K562 (cell line): ENCODE measurements around the gene PRCC.

Experiments used
- ARID4B ChIP-seq: sonication (generic); formaldehyde crosslinking; IDR thresholded peaks from 2 replicates; pipeline ENCODE4 v1.8.0; 2022; ENCODE audit warnings: mild to moderate bottlenecking, missing genetic modification reagents
- ATF3 ChIP-seq, 2 experiments: fragments of 450-650 bp in 1 of 2; sonication (generic) in 1 of 2; formaldehyde crosslinking in 1 of 2; IDR thresholded peaks in 1 of 2; conservative IDR thresholded peaks in 1 of 2; 2 replicates each; pipeline versions ENCODE4 v1.6.1 to v1.8.1; 2016 to 2023; ENCODE audit warnings: mild to moderate bottlenecking in 2 of 2, moderate library complexity in 2 of 2, inconsistent platforms in 1 of 2, missing genetic modification reagents in 1 of 2
- CHD4 ChIP-seq: fragments of 200-600 bp; sonication (generic); IDR thresholded peaks from 3 replicates; pipeline ENCODE4 v1.6.1; 2012; ENCODE audit warnings: low read depth, mild to moderate bottlenecking, mixed read lengths, low read length, inconsistent platforms; ENCODE audit not compliant: insufficient read depth, insufficient replicate concordance, poor library complexity, severe bottlenecking
- CTCF ChIP-seq, 3 experiments: IDR thresholded peaks in 2 of 3; conservative IDR thresholded peaks in 1 of 3; 2 replicates each; pipeline ENCODE4 v1.5.1; 2011 to 2012; ENCODE audit warnings: low read length in 3 of 3, mild to moderate bottlenecking in 3 of 3, control low read depth in 2 of 3, improper control_type of control experiment in 1 of 3, inconsistent platforms in 1 of 3, low read depth in 1 of 3, mixed read lengths in 1 of 3, moderate library complexity in 1 of 3; ENCODE audit not compliant: insufficient read depth in 2 of 3
- NONO ChIP-seq, 2 experiments: fragments of 200-400 bp in 1 of 2; fragments of 450-650 bp in 1 of 2; formaldehyde crosslinking in 1 of 2; IDR thresholded peaks; 2 replicates each; pipeline ENCODE4 v1.6.1; 2017; ENCODE audit warnings: low read depth in 2 of 2, mild to moderate bottlenecking in 2 of 2, moderate library complexity in 2 of 2, low read length in 1 of 2
- POLR2A ChIP-seq: fragments of 450-650 bp; conservative IDR thresholded peaks from 2 replicates; pipeline ENCODE4 v1.6.1; 2016
- POLR2G ChIP-seq: fragments of 200-400 bp; formaldehyde crosslinking; IDR thresholded peaks from 2 replicates; pipeline ENCODE4 v1.6.1; 2017; ENCODE audit warnings: low read depth, mild to moderate bottlenecking, antibody characterized with exemption, low read length, moderate library complexity
- SMARCC2 ChIP-seq: fragments of 450-650 bp; IDR thresholded peaks from 2 replicates; pipeline ENCODE4 v1.6.1; 2017; ENCODE audit warnings: antibody characterized with exemption, moderate library complexity, mild to moderate bottlenecking, low read depth
- ZNF224 ChIP-seq: sonication (generic); formaldehyde crosslinking; IDR thresholded peaks from 2 replicates; pipeline ENCODE4 v1.8.0; 2022; ENCODE audit warnings: mild to moderate bottlenecking, missing genetic modification reagents

- TF ChIP-seq CTCF (IDR thresholded peaks at IDR 0.05 in 2 of 3, conservative IDR thresholded peaks at IDR 0.05 in 1 of 3; ENCODE audit: insufficient read depth in 2 of 3, low read depth in 1 of 3, low read length in 3 of 3) (no peak), CHD4 (no peak), NONO (IDR thresholded peaks at IDR 0.05; ENCODE audit: low read depth in 2 of 2, low read length in 1 of 2) (no peak), ARID4B (no peak), POLR2G (no peak), ZNF224 (CRISPR knock-in tag) (no peak), ATF3 (IDR thresholded peaks at IDR 0.05) (no peak), ATF3 (CRISPR knock-in tag; conservative IDR thresholded peaks at IDR 0.05) (no peak), SMARCC2 (no peak), POLR2A (no peak)
Measured at GRCh38 chr1:156738916-156739315, 28.4 kb upstream of the PRCC start.
